GM18870 (cell line): ENCODE data around the gene FEZF1.
"Not testable (repeated sequence)": the region's sequence is repeated elsewhere in the genome, so short reads cannot be mapped to it uniquely, and the experiment has no call there.

Source experiments
- ATAC-seq: cut with Tn5 transposase; IDR thresholded peaks from one replicate; pipeline ENCODE4 v1.9.1; 2021; ENCODE audit warnings: moderate library complexity; ENCODE audit not compliant: unreplicated experiment

Gene FEZF1

DNA sequence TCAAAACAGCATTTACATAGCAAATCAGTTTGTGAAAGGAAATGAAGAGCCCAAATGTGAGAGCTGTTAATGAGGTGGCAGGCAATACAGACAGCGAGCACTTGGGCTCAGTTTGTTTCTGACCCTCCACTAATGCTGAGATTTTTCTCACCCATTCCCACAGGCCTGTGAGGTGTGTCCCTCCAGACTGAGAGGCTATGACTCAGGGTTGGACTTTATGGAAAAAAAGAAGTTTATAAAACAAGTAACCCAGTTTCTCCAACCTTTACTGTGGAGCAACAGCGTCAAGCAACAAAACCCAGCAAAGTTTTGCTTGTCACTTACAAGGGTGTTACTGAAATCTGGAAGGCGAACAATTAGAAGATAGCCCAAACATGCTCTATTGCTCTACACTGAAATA is 4.9 kb upstream of the FEZF1 start:
- ATAC-seq, result no peak

DNA sequence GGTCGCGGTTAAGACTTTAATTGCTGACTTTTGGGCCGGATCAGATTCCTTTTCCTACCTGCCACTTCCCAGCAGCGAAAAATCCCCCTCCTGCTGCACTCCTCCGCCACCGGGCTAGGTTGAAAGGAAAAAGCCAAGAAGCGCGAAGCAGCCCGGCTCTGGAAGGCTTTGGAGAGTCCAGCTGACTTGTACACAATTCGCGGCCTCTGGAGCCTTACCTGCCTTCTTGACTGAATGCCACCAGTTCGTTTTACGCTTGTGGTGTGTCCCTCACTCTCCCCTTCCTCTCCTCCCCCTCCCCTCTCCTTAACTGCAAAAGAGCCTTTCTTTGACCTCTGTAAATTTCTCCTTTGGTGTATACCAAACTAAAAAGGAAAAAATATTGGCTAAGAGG is 2.7 kb upstream of the FEZF1 start:
- no peak for ATAC-seq

DNA sequence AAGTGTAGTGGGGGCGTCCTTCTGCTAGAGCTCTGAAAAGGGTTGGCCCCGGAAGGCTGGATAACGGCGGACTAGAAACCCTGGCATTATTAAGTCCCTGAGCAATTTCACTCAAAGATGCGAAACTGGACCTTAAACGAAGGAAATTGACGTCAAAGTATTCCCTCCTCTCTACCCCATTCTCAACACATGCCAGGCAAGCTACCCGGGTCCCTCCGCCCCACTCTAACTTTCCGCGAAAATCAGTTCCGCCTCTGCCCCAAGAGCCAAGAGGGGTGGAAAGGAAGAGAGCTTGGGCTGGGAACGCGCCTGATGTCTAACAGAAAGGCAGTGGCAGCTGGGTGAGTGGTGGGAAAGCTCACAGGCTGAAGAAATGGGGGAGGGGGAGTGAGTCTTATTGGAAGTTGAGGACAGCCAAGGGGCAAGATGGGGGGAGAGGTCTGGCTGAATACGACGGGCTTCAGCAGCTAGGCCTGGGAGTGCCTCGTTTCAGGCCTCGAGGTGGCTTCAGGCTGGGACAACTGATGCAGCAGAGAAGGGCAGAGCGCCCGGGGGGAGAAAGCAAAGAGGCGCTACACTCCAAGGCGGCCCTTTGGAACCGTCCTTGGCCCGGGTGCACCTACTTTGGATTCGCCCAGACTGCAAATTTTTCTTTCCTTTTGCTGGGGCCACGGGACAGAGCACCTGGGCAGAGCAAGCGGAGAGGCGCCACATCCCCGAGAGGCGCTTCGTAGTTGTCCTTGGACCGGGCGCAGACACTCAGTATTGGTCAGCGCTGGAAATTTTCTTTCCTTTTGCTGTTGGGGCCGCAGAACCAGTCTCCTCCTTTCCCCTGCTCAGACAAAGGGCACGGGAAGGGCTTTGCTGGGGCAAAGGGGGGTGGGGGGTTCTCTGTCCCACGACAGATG is 2.0 kb upstream of the FEZF1 start:
- no peak for ATAC-seq

DNA sequence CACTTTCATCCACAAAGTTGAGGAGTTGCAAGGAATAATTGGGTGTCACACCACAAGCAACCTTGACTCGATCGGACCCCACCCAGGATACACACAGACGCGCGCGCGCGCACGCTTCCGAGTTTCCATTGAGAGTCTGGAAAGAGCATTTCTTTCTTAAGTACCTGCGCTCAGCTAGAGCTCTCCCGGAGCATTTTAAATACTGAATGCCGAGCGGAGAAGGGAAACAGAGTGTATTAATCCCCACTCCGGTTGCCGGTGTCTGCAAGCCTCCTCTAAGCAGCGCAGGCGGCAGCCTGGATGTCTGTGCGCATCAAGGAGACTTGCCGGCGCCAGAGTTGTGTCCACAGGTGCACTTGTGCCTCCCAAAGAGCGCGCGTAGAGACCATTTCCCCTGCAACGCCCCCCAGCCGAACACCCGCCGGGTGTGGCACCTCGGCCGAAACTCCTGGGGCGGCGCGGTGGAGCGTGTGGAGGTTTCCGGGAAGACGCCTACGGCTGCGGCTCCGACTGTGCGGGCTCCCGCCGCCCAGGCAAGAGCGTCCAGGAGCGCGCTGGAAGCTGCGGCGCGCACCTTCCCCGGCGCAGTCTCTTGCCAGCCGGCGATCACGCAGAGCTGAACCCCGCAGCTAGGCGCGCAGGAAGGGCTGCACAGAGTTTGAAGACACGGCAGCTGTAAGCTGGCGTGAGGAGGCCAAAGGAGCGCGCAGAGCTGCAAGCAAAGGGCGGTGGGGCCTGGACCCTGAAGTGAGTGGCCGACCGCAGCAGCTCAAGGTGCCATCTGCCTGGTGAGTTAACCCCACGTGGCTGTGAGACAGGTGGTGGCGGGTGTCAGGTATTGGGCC is 1.1 kb upstream of the FEZF1 start:
- no peak for ATAC-seq

DNA sequence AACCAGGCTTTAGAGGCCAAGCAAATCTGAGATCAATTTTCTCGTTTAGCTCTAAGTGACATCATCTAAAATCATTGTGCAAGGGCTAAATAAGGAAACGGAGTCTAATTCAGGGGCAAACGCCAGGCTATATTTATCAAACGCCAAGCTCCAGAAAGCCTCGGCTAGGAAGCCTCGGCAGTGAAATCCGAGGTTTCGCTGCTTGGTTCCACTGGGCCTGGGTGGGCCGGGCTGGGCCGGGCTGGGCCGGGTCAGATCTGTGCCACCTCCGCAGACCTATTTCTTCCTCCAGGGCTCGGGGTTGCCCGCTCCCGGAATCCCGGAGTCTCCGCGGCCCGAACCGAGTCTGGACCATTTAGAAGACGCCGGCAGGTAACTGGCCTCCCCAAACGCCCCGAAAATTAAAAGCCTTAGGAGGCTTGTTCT is 459 bp upstream of the FEZF1 start:
- ATAC-seq, result no peak

DNA sequence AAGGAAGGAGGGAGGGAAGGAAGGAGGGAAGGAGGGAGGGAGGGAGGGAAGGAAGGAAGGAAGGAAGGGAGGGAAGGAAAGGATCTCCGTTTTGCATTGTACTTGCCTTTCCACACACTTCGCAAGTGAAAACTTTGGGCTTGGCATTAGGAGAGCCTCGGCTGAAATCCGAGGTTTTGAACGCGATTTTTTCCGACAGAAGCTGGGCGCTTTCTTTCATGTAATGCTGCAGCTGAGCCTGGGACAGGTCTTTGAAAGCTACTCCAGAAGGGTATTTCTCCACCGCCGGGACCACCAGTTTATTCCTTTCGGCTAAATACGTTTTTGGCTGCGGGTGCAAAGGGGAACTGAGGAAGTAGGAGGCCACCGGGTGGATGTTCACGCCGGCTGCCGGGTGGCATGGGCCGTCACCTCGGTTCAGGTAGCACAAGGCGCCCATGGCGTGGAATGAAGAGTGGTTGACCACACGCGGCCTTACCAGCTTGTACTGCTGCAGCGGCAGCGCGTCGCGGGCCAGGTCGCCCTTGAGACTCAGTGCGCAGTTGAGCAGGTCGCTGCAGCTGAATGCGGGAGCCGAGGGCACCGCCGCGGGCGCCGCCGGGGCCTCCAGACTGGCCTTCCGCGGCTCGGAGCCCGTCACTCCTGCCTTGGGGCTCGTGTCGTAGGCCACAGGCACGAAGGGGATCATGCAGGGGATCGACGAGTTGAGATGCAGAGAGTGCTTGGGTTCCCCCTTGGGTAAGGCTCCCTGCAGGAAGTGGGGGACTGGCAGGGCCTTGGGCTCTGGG is 825 bp downstream of the FEZF1 start:
- ATAC-seq, result no peak

DNA sequence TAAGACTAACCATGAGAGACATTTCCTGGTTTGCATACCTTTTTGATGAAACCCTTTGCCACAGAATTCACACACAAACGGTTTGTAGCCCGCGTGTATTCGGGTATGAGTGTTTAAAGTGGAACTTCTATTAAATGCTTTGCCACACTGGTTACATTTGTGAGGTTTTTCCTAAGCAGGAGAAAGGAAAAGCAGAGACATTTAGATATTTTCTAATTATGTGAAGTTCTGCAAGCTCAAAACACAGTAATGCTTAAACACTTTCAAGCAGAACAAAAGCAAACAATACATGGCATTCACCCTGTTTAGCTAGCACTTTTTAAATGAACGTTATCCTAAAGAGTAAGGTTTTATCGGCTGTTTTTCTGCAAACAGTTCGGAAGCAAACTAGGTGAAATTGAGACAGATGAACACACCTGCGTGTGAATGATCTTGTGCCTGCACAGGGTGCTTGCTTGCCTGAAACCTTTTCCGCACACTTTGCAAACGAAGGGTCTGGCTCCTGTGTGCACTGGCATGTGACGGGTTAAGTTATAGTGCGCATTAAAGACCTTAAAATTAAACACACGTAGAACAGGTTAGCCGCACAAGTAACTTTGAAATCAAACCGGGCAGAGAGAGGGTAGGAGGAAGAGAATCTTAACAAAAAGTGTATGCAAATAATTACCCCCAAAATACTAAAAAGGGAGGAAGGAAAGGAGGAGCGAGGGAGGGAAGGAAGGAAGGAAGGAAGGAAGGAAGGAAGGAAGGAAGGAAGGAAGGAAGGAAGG is 1.6 kb downstream of the FEZF1 start:
- ATAC-seq, result no peak

DNA sequence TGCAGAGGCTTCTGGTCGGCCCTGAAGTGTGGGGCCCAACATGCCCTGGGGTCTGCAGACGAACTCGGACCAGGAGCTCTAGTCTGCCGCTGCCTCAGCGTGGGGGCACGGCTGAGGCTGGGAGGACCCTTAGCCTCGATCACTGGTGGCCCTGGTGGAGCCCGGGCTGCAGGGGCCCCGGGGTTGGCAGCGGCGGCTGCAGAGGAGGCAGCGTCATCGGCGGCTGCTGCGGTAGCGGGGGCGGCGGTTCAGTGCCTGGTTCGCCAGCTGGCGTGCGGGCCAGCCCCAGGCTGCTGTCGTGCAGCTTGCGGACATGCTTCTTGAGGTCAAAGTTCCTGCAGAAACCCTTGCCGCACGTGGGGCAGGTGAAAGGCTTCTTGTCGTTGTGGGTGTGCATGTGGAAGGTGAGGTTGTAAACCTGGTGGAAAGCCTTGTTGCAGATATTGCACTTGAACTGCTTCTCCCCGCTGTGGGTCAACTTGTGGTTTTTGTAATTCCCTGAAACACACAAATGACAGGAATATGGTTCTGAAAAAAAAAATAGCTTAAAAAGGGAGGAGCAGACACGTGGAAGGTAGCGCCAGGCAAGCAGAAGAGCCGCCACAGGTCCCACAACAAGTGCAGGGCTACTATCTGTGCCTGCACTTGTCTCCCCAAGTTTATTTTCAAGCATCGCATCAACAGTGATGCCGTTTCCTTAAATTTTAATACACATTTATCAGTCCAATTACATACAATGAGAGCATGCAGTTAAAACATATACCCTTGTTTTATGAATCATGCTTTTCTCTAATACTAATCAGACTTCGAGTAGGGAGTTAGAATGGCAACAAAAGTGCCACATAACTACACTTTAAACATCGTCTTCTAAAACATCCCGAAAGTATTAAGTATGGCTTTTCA is 2.4 kb downstream of the FEZF1 start:
- ATAC-seq, result no peak

DNA sequence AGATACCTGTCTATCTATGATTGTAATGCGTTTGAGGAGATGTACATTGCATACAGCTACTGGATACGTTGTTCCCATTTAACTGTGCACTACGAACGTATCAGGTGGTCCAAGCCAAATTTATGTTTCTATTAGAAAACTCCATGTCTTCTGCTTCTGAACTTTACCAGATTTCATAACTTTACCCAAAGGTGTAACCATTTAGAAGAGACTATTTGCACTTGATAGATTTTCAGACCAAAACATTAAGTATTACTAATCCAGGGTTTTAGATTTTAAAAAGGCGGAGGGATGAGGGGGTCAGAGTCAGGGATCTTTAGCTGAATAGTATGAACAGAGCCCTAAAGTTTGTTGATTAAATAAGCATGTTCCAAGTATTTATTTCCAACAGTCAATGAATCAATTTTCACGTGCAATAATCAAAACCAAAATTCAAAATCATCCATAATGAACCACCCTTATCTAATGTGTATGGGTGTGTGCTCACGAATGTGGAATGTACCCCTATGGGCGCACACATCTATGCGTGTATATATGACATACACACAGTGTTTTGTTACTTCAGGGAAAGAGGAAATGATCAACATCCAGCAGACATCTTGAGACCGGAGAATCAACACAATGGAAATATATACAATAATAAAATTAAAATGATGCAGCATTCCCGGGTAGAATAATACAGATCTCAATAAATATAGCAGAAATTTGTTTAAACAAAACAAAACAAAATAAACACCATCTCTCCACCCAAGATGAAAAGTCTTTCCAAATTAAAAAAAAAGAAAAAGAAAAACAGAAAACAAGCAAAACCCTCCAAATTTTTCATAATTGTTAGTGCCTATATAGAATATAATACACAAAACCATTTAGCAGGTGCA is 3.4 kb downstream of the FEZF1 start:
- ATAC-seq, result no peak

DNA sequence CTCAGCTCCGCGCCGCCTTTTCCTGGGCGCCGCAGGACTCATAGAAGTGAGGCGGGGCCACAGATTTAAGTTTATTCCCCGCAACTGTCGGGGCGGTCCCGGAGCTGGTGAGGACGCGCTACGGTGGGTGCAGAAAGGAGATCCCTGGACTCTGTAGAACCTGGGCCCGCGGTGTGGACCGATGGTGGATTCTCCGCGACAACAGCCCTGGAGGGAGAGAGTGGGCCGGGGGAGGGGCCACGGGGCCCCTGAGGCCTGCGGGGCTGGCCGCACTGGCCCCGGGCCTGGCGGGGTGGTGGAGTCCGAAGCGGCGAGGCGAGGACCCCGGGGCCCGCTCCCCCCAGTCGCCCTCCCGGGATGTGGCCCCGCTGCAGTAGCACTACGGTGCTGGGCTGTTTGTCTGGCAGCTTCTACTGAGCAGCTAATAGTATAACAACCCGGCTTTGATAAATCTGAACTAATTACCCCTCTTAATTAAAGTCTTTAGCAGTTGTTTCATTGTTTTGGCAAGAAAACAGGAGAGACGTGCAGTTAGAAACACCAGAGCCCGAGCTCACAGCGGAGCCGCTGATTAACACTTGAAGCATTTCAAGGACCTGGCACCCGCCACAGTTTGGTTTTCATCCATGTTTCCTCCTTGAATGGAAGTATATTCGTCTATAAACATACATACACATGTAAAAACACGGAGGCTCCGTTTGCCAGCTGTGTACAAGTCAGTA is 4.2 kb downstream of the FEZF1 start:
- no peak for ATAC-seq

DNA sequence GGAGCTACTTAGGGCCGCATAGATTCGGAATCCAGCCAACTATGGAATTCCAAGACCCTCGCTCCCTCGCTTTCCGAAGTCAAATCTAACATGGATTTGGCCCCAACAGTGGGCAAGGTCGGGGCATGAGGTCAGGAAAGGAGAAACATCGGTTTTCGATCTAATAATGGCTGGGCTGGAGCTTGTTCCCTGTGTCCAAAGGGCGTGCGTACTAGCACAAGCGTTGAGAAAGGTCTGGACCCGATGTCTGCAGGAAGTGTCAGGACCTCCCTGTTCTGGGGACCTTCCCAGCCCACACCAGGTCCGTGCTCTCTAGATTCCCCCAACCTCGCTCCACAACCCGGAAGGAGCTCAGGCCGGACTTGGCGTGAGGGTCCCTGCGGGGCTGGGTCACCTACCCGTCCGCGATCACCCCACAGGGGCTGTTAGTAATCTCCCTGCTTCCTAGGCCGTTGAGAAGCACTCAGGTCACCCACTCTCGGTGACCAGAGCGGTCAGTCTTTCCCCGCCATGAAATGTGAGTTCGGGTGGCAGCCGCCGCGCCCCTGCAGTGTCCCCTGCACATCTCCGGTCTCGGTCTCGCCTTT is 4.8 kb downstream of the FEZF1 start:
- no peak for ATAC-seq

DNA sequence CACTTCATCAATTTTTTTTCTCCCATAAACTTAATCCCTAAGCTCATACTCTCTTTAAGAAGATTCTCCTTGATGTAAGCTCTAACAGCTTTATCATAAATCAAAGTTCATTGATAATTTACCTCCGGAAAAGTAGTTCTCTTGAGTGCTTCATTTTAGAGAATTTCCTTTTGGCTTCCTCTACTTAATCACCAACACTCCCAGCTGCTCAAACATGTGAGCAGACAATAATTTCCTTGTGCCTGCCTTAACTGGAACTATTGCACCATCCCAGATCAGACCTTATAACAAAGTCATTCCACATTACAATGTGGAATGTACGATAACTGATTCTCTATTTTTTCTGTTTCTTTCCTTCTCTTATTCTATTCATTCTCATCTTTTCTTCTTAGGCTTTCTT is 5.9 kb downstream of the FEZF1 start:
- no peak for ATAC-seq

DNA sequence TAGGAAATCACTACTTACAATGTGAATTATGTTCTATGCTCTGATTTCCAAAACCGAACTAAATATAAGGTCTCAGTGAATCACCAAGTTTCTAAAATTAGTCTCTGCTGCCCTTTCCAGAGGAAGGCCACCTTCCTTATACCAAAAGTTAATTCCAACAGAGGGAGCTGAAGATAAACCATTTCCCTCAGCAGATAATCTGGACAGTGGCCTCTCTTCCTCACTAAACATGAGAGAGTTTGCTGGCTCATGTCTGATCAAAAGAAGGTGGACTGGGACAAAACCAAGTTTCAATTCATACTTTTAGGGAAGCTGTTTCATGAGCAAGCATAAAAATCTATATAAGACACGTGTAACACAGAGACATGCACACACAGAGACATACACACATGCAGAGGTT is 6.4 kb downstream of the FEZF1 start:
- ATAC-seq, result no peak

DNA sequence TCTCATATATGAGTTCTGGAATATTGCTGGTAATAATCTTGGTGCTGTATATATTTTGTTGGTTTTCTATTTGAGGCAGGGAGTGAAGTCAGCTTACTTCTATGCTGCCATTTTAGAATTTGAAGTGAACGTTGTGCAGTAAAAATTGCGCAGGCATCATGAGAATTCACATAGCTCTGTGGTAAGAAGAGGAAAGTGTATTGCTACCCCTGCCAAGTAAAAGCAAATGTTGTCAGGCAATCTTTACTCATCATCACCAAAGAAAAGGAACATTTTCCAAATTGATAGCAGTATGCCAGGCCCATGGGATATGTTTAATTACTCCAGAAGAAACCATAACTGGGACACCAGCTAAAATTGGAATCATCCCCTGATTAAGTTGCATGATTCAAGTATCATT is 13.4 kb downstream of the FEZF1 start:
- no peak for ATAC-seq

DNA sequence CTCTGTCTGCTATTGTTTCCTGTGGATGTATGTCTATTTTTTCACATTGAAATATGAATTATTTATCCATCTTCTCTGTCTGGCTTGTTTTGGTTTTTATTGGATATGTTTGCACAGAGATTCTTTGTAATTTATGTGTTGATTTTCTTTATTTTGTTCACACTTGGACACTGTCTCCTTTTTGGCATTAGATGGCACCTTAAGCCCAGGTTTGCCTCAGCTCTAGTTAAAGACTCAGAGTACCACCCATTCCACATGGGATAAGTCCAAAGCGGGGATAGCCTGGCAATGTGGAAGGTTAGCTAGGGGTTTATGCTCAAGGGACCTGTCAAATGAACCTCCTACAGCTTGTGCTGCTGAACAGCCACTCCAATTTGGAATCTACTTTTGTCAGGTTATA is 14.1 kb downstream of the FEZF1 start:
- no peak for ATAC-seq

DNA sequence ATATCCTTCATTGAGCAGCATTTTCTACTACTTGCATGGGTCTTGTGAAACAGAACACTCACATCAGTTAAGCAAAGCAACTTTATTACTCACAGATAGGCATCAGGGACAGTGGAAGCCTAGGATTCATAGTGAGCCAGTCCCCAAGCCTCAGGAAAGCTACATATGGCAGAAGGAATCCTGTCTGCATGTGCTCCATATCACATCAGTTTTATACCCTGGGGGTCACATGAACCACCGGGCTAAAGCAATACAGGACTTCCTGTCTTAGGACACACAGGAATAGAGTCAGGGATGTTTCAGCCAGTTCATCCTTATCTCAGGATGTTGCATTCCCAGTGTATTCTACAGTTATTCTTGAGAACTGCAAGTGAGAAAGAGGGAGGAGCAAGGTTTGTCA is 15.1 kb downstream of the FEZF1 start:
- ATAC-seq, result no peak

DNA sequence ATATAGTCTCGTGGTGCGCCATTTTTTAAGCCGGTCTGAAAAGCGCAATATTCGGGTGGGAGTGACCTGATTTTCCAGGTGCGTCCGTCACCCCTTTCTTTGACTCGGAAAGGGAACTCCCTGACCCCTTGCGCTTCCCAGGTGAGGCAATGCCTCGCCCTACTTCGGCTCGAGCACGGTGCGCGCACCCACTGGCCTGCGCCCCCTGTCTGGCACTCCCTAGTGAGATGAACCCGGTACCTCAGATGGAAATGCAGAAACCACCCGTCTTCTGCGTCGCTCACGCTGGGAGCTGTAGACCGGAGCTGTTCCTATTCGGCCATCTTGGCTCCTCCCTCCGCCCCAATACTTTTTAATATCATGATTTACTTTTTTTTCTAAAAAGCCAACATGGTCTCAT is 19.9 kb downstream of the FEZF1 start:
- not testable (repeated sequence) for ATAC-seq

DNA sequence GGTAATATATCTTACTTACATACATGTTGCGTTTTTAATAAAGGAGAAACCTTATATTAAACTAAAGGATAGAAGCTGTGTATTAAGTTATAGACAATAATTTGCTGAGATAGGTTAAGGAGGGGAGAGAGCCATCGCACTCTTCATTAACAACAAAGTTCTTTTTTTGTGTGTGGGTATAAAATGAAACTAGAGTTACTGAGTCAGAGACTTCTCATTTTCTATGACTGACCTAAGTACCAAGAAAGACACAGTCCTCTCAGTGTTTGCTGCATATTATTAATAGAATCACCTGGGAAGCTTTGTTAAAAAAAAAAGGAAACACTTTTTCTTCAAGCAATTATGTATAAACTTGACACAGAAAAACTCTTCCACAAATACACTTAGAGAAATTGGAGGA is 31.4 kb downstream of the FEZF1 start:
- peak; percentile 61 for ATAC-seq
